NCI-H524 treated with DMSO at 0.1 percent for 48 hours (cell line): ENCODE measurements around the gene ACACA.
A peak's percentile ranks its signal among the peaks of the same experiment; 100 is the strongest.
"Not testable (repeated sequence)": the region's sequence is repeated elsewhere in the genome, so short reads cannot be mapped to it uniquely, and the experiment has no call there.

ENCODE experiments used
- DNase-seq: peaks from one replicate; lab custom pipeline; 2025; lab: John Stamatoyannopoulos, UW

ACACA gene

DNA sequence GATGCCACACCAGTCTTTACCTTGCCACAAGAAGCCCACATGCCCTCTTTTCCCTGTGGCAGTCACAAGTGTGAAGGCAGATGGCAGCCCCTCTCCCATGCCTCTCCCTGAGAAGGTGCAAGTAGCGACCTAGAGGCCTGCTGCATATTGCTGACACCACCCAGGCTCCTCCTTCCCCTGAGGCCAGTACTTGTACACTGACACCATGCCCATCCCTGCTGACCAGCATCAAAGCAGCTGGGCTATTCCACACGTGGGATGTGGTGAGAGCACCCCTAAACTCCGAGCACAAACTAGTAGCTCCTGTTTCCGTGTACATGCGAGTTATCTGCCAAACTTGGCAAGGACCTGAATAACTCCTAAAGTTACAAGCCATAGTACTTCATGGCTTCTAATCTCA, 308.5 kb downstream of the ACACA start:
- DNase-seq = no peak

GRCh38 chr17:37097154-37097553, 309.5 kb downstream of the ACACA start:
- DNase-seq = no peak

GRCh38 chr17:37096071-37096470, 310.6 kb downstream of the ACACA start:
- no peak for DNase-seq

DNA sequence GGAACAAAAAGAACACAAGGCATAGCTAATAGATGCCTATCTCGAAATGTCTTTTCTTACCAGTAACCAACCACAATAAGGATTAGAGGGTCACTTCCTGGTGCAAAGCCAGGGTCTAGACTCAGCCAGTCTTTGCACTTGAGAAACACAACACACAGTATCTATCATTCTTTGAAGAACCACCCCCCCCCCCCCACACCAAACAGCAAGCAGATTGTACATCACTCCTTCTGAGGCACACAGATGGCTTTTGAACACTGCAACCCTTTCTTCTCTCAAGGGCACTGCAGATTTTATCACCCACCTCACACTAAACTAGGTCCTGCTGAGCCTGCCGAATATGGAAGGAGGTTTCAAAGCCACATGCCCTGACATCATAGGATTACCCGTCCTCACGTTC, 312.2 kb downstream of the ACACA start:
- no peak for DNase-seq

DNA sequence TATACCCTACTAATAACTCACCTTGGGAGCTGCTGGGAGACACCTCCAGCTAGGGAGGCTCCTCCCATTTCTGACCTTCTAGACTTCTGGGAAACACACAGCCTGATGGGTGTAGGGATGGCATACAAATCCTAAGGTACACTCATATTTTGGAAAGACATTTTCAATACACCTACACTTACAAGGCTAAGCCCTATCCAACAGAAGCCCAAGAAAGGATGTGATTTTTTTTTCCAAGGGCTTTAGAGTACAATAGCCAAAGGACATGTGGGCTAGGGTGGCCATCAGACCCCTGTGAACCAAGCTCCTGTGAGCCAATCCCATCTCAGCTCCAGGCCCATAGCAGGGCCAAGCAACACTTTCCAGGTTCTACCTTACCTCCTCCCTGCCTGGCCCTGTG, 313.9 kb downstream of the ACACA start:
- DNase-seq = no peak

GRCh38 chr17:37092071-37092470, 314.6 kb downstream of the ACACA start:
- no peak for DNase-seq

DNA sequence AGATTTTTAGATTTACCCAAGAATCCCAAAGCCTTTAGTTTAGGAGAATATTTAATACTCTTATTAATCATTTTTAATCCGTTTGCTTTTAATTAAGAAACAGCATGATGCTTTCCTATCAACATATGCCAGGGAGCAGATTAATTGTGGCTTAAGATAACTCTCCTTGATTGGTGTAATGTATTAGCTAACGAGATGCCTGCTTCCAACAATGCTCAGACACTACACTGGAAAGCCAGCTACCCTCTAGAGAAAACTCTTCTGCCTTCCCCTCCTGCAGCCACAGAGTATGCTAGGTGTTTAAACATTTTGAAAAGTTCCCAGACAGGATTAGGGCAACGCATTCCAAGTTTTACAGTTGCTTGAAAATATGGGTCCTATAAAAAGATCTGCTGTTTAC, 315.7 kb downstream of the ACACA start:
- peak; percentile 17 for DNase-seq

GRCh38 chr17:37089956-37090355, 316.7 kb downstream of the ACACA start:
- no peak for DNase-seq

DNA sequence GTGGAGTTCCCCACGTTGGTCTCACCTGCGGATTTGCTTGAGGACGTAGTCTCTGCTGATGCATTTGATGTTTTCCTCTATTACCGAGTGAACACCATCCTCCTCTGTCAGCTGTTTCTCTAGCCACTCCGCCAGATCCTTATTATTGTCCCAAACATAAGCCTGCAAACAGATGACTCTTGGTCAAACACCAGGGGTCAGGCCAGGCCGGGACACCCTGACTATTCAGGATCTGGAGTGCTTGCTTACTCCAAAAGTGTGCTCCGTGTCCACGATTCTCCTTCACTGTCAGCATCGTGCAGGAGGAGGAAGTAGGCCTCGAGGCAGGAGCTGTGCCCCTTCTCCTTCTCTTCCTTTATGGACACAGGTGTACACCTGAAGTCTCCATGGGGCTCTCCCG, 317.7 kb downstream of the ACACA start:
- DNase-seq = no peak

DNA sequence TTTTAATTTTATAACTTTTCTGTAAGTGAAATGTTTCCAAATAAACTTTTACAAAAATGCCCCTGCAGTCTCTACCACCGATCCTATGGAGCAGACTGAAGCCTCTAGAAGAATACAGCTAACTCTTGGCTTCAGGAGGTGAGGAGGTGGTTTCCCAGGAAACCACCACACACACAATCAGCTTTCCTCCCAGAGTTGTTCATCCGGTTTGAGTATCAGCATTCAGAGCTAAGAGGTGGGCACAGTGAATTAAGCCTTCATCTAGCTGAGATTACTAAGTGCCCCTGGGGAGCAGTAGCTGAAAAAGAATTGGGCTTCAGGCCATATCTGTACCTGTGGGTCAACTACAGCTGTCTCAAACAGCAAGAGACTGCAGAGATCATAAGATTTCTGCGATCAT, 318.2 kb downstream of the ACACA start:
- no peak for DNase-seq

GRCh38 chr17:37087683-37088082, 319.0 kb downstream of the ACACA start:
- no peak for DNase-seq

DNA sequence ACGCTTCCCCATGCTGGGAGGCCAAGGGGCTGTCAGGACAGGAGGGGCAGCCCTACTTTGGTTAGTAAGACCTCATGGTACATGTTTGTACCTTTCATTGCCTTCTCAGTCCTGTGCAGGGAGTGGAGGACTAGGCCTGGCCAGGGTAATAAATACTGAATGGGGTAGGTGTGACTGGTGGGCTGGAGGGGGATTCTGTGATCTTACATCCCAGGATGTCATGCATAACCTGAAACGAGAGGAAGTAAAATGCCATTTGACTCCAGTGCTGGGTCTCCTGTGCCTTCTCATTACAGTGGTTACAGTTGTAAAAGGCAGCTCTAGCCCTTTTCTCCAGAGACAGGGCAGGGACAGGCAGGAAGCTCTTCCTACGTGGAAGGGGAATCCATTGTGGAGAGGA, 319.7 kb downstream of the ACACA start:
- DNase-seq = no peak

DNA sequence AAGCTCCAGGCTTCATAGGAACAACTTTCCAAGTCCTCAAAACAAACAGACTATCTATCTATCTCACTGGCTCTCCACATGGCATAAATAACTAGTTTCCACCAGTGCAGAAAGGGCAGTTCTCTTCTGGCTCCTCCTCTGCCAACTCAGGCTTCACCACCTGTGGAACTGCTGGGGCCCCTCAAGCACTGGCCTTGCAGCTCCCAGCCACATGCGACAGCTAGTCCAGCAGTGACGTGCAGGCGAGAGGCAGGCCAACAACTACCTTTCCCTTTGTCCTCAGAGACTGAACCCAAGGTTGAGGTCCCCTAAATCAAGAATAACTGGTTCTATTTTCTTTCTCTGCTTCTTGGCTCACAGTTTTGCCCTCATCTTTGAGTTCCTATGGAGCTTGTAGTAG, 320.3 kb downstream of the ACACA start:
- no peak for DNase-seq

DNA sequence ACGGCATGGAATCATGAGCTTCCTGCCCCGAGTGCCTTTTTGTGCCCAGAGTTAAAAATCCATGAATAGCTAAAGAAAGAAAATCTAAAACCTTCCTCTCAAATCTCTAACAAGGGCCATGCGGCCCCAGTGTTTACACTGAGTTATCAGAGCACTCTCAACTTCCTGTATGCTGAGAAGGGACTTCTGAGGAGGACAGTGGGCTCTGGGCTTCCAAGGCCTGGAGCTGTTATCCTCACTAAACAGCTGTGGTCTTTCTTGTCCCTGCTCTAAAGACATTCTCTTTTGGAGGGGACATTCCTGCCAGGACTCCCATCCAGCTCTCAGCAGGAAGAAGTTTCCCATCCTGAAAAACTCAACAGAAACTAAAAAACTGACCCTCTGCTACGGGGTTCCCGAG, 322.3 kb downstream of the ACACA start:
- DNase-seq = no peak

GRCh38 chr17:37083456-37083855, 323.2 kb downstream of the ACACA start:
- DNase-seq = no peak

- DNase-seq = no peak
Observed at GRCh38 chr17:37082985-37083384, 323.7 kb downstream of the ACACA start.

DNA sequence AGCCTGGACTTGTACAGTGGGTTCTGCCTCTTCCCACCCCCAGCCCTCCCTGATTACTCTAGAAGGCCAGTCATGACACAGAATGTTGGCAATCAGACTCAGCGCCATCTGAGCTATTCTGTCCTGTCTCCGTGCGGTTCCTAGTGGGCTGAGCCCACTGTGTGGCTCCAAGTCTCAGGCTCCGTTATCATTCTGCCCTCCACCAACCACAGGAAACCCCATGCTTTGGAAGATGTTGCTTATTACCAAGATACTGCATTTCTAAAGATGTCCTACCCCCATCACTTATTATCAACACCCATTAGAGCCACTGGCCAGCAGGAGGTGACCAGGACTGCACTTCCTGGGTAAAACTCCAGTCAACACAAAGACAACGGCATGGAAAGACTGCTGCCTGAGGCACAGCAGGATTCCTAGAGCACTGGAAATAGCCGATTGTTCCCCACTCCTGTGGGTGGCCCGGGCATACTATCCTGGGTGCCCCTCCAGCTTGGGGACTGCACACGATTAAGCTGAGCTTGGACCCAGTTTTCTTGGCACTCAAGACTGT, 324.2 kb downstream of the ACACA start:
- no peak for DNase-seq

GRCh38 chr17:37081287-37081686, 325.3 kb downstream of the ACACA start:
- no peak for DNase-seq

GRCh38 chr17:37079735-37080134, 326.9 kb downstream of the ACACA start:
- DNase-seq = no peak

DNA sequence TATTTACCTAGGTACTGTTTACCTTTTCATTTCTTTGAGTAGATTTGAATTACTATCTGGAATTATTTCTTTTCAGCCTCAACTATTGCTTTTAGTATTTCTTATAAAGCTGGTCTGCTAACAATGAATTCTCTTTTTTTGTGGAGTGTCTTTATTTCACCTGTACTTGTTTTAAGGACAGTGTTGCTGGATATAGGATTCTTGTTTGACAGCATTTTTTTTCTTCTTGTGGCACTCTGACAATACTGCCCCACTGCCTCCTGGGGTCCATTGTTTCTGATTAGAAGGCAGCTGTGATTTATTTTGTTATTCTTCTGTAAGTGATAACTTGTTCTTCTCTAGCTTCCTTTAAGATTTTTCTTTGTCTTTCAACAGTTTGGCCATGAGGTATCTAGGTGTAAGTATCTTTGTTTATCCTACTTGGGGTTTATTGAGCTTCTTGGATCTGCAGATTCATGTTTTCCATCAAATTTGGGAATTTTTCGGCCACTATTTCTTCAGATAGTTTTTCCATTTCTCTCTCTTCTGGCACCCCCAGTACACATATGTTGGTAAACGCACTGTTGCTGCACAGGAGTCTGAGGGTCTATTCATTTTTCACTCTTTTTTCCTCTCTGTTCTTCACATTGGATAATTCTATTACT, 327.4 kb downstream of the ACACA start:
- DNase-seq = no peak

DNA sequence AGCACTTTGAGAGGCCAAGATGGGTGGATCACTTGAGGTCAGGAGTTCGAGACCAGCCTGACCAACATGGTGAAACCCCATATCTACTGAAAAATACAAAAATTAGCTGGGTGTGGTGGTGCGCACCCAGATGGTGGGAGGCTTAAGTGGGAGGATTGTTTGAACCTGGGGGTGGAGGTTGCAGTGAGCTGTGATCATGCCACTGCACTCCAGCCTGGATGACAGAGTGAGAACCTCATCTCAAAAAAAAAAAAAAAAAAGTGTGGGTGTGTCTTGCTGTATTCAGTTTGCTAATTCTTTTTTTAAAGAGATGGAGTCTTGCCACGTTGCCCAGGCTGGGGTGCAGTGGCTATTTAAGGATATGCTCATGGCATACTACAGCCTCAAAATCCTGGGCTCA, 333.2 kb downstream of the ACACA start:
- not testable (repeated sequence) for DNase-seq

DNA sequence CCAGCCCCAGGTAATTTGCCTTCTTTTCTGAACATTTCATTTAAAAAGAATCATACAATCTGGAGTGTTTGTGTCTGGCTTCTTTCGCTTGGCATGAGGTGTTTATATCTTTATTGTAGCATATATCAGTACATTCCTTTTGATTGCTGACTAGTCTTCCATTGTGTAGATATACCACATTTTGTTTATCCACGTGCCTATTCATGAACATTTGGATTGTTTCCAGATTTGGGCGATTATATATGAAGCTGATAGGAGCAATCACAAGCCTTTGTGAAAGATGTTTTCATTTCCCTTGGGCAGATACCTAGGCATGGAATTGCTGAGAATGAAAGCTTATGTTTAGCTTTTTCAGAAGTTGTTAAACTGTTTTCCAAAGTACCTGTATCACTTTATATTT, 337.5 kb downstream of the ACACA start:
- no peak for DNase-seq

DNA sequence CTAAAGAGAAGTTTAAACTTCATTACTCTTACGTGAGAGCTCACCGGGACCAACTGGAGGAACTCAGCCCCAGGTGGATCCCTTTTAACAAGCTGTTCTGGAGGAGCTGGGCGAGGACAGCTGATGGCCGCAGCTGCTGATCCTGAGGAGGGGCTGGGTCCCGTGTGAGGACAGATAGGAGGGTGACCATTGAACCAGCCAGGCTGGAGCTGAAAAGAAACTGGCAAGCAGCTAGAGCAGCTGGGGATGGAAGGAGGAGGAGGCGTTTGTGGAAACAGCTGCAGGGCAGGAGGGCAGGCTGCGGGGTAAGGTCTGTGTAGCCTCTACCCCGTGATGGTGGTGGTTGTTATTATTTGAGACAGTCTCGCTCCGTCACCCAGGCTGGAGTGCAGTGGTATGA, 338.4 kb downstream of the ACACA start:
- DNase-seq = no peak

- DNase-seq = no peak
Observed at GRCh38 chr17:37067555-37068111, 339.0 kb downstream of the ACACA start.
